Endodermal cell (in vitro differentiated cells): ENCODE measurements around the gene PRDM5. TPM values are rescaled to one million over a fixed set of nuclear protein-coding genes. Genes with fewer than 3 reads are reported as not detected.

Experiments
- DNase-seq: peaks from one replicate; pipeline ENCODE4 v3.0.0-alpha.2; 2017
- H3K27ac ChIP-seq: 2 replicates; pipeline ENCODE4 v1.5.1; 2013; ENCODE audit warnings: mild to moderate bottlenecking, low read depth, low read length, moderate library complexity
- H3K27me3 ChIP-seq: 2 replicates; pipeline ENCODE4 v1.6.1; 2013; ENCODE audit warnings: mild to moderate bottlenecking, low read length, moderate library complexity; ENCODE audit not compliant: insufficient read depth, control insufficient read depth, poor library complexity, severe bottlenecking
- H3K36me3 ChIP-seq: 2 replicates; pipeline ENCODE4 v1.7.0; 2013; ENCODE audit warnings: mild to moderate bottlenecking, low read length, moderate library complexity; ENCODE audit not compliant: control insufficient read depth, insufficient read depth
- H3K4me1 ChIP-seq: one replicate; pipeline ENCODE4 v1.7.0; 2013; ENCODE audit warnings: low read length; ENCODE audit not compliant: control insufficient read depth, insufficient read depth
- H3K4me3 ChIP-seq: 2 replicates; pipeline ENCODE4 v1.5.1; 2013; ENCODE audit warnings: mild to moderate bottlenecking, low read length, moderate library complexity
- H3K9ac ChIP-seq: 2 replicates; pipeline ENCODE4 v1.6.1; 2013; ENCODE audit warnings: mild to moderate bottlenecking, low read length, moderate library complexity; ENCODE audit not compliant: poor library complexity, severe bottlenecking; ENCODE audit errors: extremely low read depth
- H3K9me3 ChIP-seq: 2 replicates; pipeline ENCODE4 v1.6.1; 2013; ENCODE audit warnings: mild to moderate bottlenecking, low read length, moderate library complexity; ENCODE audit not compliant: control insufficient read depth
- H3K27ac Mint-ChIP-seq: 2 replicates; pipeline ENCODE4 v1.8.0; 2020; ENCODE audit warnings: mixed read lengths
- H3K27me3 Mint-ChIP-seq: 2 replicates; pipeline ENCODE4 v1.8.0; 2021; ENCODE audit warnings: mild to moderate bottlenecking, mixed read lengths; ENCODE audit not compliant: insufficient read depth
- H3K36me3 Mint-ChIP-seq: 2 replicates; pipeline ENCODE4 v1.8.0; 2020; ENCODE audit warnings: low read depth, mixed read lengths
- H3K4me1 Mint-ChIP-seq: 2 replicates; pipeline ENCODE4 v1.8.0; 2020; ENCODE audit warnings: mixed read lengths
- H3K4me3 Mint-ChIP-seq: 2 replicates; pipeline ENCODE4 v1.8.0; 2020; ENCODE audit warnings: mild to moderate bottlenecking, moderate library complexity, mixed read lengths
- H3K9me3 Mint-ChIP-seq: 2 replicates; pipeline ENCODE4 v1.8.0; 2020; ENCODE audit warnings: mild to moderate bottlenecking, mixed read lengths
- WGBS, 2 experiments: methylation state at CpG; one replicate each; pipeline versions ENCODE4 v1.1.5 to v1.1.7; 2013; ENCODE audit warnings: missing lambda C conversion rate in 2 of 2, mixed read lengths in 1 of 2; ENCODE audit not compliant: insufficient coverage in 1 of 2, insufficient read length in 1 of 2; 5-methylcytosine and 5-hydroxymethylcytosine counted together
- total RNA-seq, 2 donors: library from RNA; stranded (reverse); fragmentation: NEBNext Ultra II Directional in 1 of 2; extraction: Animal tissue kit (Norgen Biotek cat#: 25700) in 1 of 2; gene quantifications; 2 replicates in 1 of 2; 3 replicates in 1 of 2; pipeline ENCODE4 v1.2.1, GENCODE V29; 2021
- TF ChIP-seq, protein P1 (sequence below): fragments of 200-600 bp; sonication (generic); conservative IDR thresholded peaks from 2 replicates; pipeline ENCODE4 v1.5.0; 2021; ENCODE audit warnings: antibody characterized with exemption, mild to moderate bottlenecking

PRDM5 gene
- total RNA-seq, 2 donors from 2014 or later, result 18.3 to 19.1 TPM

DNA sequence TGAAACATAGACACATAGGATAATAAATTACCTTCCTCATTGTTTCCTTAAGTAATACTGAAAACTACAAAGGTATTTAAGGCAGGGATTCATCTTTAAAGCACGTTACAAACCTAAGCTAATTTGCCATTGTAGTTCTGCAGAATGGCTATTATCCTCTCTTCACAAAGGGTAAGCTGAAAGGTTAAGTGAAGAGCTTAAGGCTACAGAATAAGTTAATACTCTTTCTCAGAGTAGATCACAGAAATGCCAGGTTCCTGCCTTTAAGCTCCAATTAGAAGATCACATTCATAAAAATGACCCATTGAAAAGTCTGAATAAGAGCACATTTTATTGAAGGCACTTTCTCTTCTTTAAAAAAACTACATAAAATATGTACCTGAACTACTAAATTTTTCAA lies 42.1 kb upstream of the PRDM5 start:
- H3K9me3 ChIP-seq, result no peaks in the 10 kb centered on the region
- H3K27ac Mint-ChIP-seq, result no peak overlapping the region
- TF ChIP-seq, protein P1, sequence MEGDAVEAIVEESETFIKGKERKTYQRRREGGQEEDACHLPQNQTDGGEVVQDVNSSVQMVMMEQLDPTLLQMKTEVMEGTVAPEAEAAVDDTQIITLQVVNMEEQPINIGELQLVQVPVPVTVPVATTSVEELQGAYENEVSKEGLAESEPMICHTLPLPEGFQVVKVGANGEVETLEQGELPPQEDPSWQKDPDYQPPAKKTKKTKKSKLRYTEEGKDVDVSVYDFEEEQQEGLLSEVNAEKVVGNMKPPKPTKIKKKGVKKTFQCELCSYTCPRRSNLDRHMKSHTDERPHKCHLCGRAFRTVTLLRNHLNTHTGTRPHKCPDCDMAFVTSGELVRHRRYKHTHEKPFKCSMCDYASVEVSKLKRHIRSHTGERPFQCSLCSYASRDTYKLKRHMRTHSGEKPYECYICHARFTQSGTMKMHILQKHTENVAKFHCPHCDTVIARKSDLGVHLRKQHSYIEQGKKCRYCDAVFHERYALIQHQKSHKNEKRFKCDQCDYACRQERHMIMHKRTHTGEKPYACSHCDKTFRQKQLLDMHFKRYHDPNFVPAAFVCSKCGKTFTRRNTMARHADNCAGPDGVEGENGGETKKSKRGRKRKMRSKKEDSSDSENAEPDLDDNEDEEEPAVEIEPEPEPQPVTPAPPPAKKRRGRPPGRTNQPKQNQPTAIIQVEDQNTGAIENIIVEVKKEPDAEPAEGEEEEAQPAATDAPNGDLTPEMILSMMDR, result no peak
- no peak overlapping the region for H3K4me3 Mint-ChIP-seq
- H3K4me1 ChIP-seq, result peaks cover 3% of the 10 kb centered on the region
- H3K4me1 Mint-ChIP-seq, result peaks cover 7% of the 10 kb centered on the region
- H3K36me3 Mint-ChIP-seq, result no peaks in the 10 kb centered on the region
- H3K9me3 Mint-ChIP-seq, result no peaks in the 10 kb centered on the region
- DNase-seq, result no peak
- no peak overlapping the region for H3K4me3 ChIP-seq
- H3K27me3 Mint-ChIP-seq, result peaks cover 4% of the 10 kb centered on the region
- WGBS, 2 experiments, result 20 to 31% methylated on average over 1 of the region's 1 CpG
- peaks cover 16% of the 10 kb centered on the region for H3K27me3 ChIP-seq
- no peaks in the 10 kb centered on the region for H3K36me3 ChIP-seq
- no peak overlapping the region for H3K27ac ChIP-seq
- H3K9ac ChIP-seq, result no peak overlapping the region

DNA sequence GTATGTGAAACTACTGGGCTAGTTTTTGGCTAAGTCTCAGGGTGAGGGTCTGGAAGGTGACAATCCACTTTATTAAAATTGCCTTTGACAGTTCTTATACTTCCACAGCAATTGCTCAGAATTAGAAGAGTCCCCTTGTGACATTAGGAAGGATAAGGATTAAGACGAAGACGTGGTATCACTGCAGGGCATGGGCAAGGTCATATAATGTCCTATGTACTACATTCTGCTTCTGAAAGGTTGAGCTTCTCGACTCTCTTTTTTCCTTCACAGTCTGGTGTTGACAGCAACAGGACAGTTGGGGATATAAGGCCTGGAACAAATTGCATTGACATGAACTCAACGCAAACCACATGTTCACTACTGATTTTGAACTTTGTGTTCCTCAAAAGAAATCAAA lies 40.9 kb upstream of the PRDM5 start:
- Mint-ChIP-seq H3K9me3 (no peaks in the 10 kb centered on the region), H3K4me3 (no peak overlapping the region), H3K36me3 (no peaks in the 10 kb centered on the region), H3K27ac (no peak overlapping the region), H3K4me1 (peaks cover 7% of the 10 kb centered on the region), H3K27me3 (peaks cover 2% of the 10 kb centered on the region)
- DNase-seq, result no peak
- Histone ChIP-seq H3K27me3 (peaks cover 11% of the 10 kb centered on the region), H3K9me3 (no peaks in the 10 kb centered on the region), H3K9ac (no peak overlapping the region), H3K4me3 (no peak overlapping the region), H3K36me3 (no peaks in the 10 kb centered on the region), H3K4me1 (peaks cover 3% of the 10 kb centered on the region), H3K27ac (no peak overlapping the region)
- 94 to 96% methylated on average over 2 to 4 of the region's 4 CpGs for WGBS, 2 experiments
- TF ChIP-seq, protein P1, result no peak

DNA sequence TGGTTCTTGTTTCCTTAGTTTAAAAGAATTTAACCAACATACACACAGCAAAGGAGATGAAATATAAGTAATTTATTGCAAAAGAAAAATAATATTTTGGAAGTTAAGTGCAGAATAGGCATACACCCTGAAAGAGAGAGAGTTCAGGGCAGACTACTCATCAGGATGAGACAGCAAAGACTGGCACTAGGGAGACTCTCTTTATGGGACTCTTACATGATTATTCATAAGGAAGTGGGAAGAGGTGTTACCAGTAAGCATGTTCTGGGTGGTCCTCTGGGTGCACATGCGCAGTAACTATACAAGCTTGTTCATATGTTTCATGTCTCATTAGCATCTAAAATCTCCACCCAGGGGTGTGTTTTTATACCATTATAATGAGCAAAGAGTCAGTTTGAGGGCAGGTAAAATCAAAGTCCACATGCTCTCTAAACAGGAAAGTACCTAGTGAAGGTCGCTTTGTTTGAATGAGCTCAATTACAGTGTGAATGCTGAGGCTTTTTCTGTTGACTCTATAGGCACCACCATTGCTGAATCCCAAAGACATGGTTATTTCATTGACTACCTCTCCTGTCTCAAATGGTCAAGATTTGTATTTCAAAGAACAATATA lies 38.2 kb upstream of the PRDM5 start:
- H3K27ac Mint-ChIP-seq, result no peak overlapping the region
- no peak for DNase-seq
- H3K36me3 Mint-ChIP-seq, result no peaks in the 10 kb centered on the region
- TF ChIP-seq, protein P1, result no peak
- WGBS, 2 experiments, result 100% methylated on average over 1 of the region's 2 CpGs; no CpG with 5 or more reads in 1 of the 2 experiments
- Histone ChIP-seq H3K4me3 (no peak overlapping the region), H3K36me3 (no peaks in the 10 kb centered on the region), H3K27me3 (no peaks in the 10 kb centered on the region), H3K9ac (no peak overlapping the region), H3K4me1 (peaks cover 3% of the 10 kb centered on the region), H3K27ac (no peak overlapping the region), H3K9me3 (no peaks in the 10 kb centered on the region)
- H3K4me3 Mint-ChIP-seq, result no peak overlapping the region
- peaks cover 3% of the 10 kb centered on the region for H3K27me3 Mint-ChIP-seq
- no peaks in the 10 kb centered on the region for H3K9me3 Mint-ChIP-seq
- H3K4me1 Mint-ChIP-seq, result peaks cover 7% of the 10 kb centered on the region
